Type B pancreatic cell (in vitro differentiated cells): Measurements from ENCODE around the gene ACER1. TPM values are rescaled to one million over a fixed set of nuclear protein-coding genes. Genes with fewer than 3 reads are reported as not detected.
A peak's percentile ranks its signal among the peaks of the same experiment; 100 is the strongest.
"Not testable (repeated sequence)": the region's sequence is repeated elsewhere in the genome, so short reads cannot be mapped to it uniquely, and the experiment has no call there.

Source experiments
- DNase-seq: peaks from one replicate; pipeline ENCODE4 v3.0.0; 2021; ENCODE audit warnings: mixed read lengths; ENCODE audit not compliant: unreplicated experiment; ENCODE audit errors: extremely low spot score
- H3K27ac Mint-ChIP-seq: 2 replicates; pipeline ENCODE4 v1.8.0; 2021; ENCODE audit warnings: mild to moderate bottlenecking, mixed read lengths
- H3K27me3 Mint-ChIP-seq: 2 replicates; pipeline ENCODE4 v1.8.0; 2021; ENCODE audit warnings: mixed read lengths
- H3K36me3 Mint-ChIP-seq: 2 replicates; pipeline ENCODE4 v1.8.0; 2021; ENCODE audit warnings: mixed read lengths
- H3K4me1 Mint-ChIP-seq: one replicate; pipeline ENCODE4 v1.8.0; 2021; ENCODE audit warnings: mixed read lengths; ENCODE audit not compliant: unreplicated experiment
- H3K4me3 Mint-ChIP-seq: 2 replicates; pipeline ENCODE4 v1.8.0; 2021; ENCODE audit warnings: mild to moderate bottlenecking, mixed read lengths
- H3K9me3 Mint-ChIP-seq: 2 replicates; pipeline ENCODE4 v1.8.0; 2021; ENCODE audit warnings: mixed read lengths
- total RNA-seq: library from RNA; stranded (reverse); gene quantifications from 2 replicates; pipeline ENCODE4 v1.2.1, GENCODE V29; 2021; ENCODE audit warnings: low replicate concordance
- TF ChIP-seq, protein P1 (sequence below): fragments of 200-600 bp; sonication (generic); conservative IDR thresholded peaks from 2 replicates; pipeline ENCODE4 v1.5.0; 2021; ENCODE audit warnings: antibody characterized with exemption, mild to moderate bottlenecking

Gene ACER1
- total RNA-seq, 1 donor from 2014 or later, result not detected

DNA sequence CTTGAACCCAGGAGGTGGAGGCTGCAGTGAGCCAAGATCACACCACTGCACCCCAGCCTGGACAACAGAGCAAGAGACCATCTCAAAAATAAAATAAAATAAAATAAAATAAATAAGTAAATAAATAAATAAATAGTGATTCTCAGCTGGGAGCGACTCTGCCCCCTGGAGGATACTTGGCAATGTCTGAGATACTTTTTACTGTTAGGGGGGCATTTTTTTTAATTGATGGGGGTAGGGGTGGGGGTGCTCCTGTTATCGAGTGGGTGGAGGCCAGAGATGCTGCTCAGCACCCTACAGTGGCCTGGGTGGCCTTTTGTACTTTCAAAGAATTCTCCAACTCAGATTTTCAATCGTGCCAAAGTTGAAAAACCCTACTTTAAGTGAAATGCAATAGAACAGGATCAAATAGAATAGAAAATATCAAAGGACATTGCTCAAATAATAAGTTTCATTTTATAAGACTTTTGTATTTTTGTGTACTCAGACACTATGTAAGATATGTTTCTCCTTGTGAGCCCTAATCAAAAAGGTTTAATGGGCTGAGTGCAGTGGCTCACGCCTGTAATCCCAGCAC, 20.8 kb upstream of the ACER1 start:
- H3K36me3 Mint-ChIP-seq, result no peaks in the 10 kb centered on the region
- no peaks in the 10 kb centered on the region for H3K27me3 Mint-ChIP-seq
- no peak overlapping the region for H3K4me3 Mint-ChIP-seq
- H3K9me3 Mint-ChIP-seq, result no peaks in the 10 kb centered on the region
- TF ChIP-seq, protein P1, sequence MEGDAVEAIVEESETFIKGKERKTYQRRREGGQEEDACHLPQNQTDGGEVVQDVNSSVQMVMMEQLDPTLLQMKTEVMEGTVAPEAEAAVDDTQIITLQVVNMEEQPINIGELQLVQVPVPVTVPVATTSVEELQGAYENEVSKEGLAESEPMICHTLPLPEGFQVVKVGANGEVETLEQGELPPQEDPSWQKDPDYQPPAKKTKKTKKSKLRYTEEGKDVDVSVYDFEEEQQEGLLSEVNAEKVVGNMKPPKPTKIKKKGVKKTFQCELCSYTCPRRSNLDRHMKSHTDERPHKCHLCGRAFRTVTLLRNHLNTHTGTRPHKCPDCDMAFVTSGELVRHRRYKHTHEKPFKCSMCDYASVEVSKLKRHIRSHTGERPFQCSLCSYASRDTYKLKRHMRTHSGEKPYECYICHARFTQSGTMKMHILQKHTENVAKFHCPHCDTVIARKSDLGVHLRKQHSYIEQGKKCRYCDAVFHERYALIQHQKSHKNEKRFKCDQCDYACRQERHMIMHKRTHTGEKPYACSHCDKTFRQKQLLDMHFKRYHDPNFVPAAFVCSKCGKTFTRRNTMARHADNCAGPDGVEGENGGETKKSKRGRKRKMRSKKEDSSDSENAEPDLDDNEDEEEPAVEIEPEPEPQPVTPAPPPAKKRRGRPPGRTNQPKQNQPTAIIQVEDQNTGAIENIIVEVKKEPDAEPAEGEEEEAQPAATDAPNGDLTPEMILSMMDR, result peak; percentile 66
- no peaks in the 10 kb centered on the region for H3K4me1 Mint-ChIP-seq
- DNase-seq, result no peak
- no peak overlapping the region for H3K27ac Mint-ChIP-seq

DNA sequence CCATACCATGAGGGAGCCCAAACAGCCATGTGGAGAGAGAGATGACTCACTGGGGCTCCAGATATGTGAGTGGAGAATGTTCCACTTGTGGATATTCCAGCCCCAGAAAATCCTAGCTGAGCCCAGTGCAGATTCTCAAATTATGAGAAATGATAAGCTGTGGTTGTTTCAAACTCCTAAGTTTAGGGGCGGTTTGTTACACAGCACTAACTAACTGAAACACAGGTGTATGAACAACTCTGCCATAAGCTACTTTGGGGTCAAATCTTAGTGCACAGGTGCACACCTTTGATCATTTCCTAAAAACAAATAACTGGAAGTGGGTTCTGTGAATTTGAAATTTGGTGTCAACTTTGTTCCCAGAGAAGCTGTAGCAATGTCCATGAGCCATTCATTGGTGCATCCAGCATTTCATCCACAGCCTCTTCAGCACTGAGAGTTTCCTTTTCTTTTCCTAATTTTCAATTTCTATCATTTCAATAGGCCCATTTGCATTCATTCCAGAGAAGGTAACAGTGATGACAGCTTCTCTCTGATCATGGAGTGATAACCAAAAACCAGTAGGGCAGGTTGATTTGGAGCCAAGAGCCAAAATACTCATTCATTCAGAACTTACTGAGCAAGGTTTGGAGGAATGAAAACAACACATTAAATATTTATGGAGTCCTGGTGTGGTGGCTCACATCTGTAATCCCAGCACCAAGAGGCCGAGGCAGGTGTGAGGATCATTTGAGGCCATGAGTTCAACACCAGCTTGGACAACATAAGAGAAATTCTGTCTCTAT, 19.2 kb upstream of the ACER1 start:
- no peak overlapping the region for H3K4me3 Mint-ChIP-seq
- DNase-seq, result no peak
- TF ChIP-seq, protein P1, result no peak
- no peaks in the 10 kb centered on the region for H3K36me3 Mint-ChIP-seq
- H3K4me1 Mint-ChIP-seq, result no peaks in the 10 kb centered on the region
- H3K27ac Mint-ChIP-seq, result peak overlapping the region; percentile 74
- peaks cover 5% of the 10 kb centered on the region for H3K27me3 Mint-ChIP-seq
- H3K9me3 Mint-ChIP-seq, result no peaks in the 10 kb centered on the region

DNA sequence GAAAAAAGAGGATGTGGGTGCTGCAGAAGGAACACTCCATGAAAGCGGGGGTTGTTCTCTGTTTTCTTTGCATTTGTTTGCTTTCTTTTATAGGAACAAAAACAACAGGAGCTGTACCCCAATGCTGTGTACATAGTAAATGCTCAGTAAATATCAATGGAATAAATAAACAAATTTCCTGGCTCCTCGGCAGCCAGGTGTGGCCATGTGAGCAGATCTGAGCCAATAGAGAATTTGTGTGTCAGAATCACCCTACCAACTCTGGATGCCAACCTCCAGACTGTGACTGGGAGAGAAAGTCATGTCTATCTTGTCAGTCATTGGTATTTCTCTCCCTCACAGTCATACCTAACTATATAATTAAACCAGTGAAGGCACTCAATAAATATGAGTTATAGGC, 17.3 kb upstream of the ACER1 start:
- H3K27ac Mint-ChIP-seq, result no peak overlapping the region
- DNase-seq, result no peak
- TF ChIP-seq, protein P1, result no peak

DNA sequence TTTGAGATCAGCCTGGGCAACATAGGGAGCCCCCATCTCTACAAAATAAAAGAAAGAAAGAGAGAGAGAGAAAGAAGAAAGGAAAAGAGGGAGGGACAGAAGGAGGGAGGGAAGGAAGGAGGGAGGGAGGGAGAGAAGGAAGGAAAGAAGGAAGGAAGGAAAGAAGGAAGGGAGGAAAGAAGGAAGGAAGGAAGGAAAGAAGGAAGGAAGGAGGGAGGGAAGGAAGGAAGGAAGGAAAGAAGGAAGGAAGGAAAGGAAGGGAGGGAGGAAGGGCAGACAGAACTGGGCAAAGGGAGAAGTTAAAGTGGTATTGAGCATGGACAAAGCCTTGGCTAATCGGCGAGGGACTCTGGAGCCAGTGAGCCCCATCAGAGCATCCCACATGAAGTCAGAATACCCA, 15.9 kb upstream of the ACER1 start:
- not testable (repeated sequence) for H3K36me3 Mint-ChIP-seq, H3K27me3 Mint-ChIP-seq, DNase-seq, H3K9me3 Mint-ChIP-seq, H3K4me3 Mint-ChIP-seq, H3K27ac Mint-ChIP-seq, H3K4me1 Mint-ChIP-seq

More for the DNA sequence above, 17.3 kb upstream of the ACER1 start:
- Mint-ChIP-seq H3K9me3 (no peaks in the 10 kb centered on the region), H3K27me3 (peaks cover 8% of the 10 kb centered on the region), H3K4me1 (no peaks in the 10 kb centered on the region), H3K36me3 (no peaks in the 10 kb centered on the region), H3K4me3 (no peak overlapping the region)

DNA sequence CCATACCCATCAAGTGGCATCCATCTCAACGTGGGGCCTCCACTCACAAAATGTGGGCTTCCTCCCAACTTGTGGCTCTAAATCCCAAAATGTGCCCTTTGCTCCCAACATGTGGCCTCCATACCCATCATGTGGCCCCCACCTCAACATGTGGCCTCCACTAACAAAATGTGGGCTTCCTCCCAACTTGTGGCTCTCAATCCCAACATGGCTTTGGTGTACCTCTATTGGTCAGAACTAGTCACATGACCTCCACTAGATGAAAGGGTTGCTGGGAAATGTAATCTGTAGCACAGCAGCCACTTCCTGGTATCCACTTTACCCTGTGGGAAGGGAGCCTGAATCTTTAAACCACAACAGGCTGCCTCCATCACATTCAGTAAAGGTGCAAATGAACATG, 10.1 kb upstream of the ACER1 start:
- Mint-ChIP-seq H3K4me1 (no peaks in the 10 kb centered on the region), H3K9me3 (no peaks in the 10 kb centered on the region), H3K4me3 (no peak overlapping the region), H3K36me3 (no peaks in the 10 kb centered on the region), H3K27ac (no peak overlapping the region), H3K27me3 (peaks cover 7% of the 10 kb centered on the region)
- TF ChIP-seq, protein P1, result no peak
- DNase-seq, result no peak

DNA sequence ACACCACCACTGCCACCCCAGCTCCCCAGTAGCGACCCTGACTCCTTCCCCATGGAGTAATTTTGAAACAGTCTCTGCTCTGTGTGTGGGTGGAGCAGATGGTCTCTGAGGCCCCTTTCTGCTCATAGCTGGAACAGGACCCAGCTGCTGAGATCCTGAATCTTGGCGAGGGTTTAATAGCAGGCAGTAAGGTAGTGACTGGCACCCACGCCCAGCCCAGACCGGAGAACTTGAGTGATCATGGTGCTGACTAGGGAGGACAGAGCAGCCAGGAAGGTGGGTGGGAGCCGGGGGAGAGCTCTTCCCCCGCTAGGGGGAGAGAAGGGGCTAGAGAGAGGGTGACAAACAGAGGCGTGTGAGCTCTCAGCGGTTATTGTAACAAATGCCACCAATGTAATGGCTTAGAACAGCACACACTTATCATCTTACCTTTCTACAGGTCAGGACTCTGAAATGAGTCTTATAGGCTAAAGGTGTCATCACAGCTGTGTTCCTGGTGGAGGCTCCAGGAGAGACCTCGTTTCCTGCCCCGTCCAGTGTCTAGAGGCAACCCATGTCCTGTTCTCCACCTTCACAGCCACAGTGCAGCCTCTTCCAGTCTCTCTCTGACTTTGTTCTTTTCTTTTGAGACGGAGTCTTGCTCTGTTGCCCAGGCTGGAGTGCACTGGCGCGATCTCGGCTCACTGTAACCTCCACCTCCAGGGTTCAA, 7.2 kb upstream of the ACER1 start:
- H3K4me1 Mint-ChIP-seq, result no peaks in the 10 kb centered on the region
- no peak overlapping the region for H3K4me3 Mint-ChIP-seq
- no peaks in the 10 kb centered on the region for H3K9me3 Mint-ChIP-seq
- peaks cover 4% of the 10 kb centered on the region for H3K27me3 Mint-ChIP-seq
- TF ChIP-seq, protein P1, result no peak
- no peaks in the 10 kb centered on the region for H3K36me3 Mint-ChIP-seq
- DNase-seq, result no peak
- H3K27ac Mint-ChIP-seq, result no peak overlapping the region
